Prostate gland (tissue), 2 donors: Measurements from ENCODE around the gene NBEA.

Experiments
- POLR2A ChIP-seq: fragments of 450-650 bp; IDR thresholded peaks from one replicate; pipeline ENCODE4 v1.6.1; 2016; ENCODE audit warnings: antibody characterized with exemption, mild to moderate bottlenecking
- POLR2AphosphoS5 ChIP-seq: sonication (generic); formaldehyde crosslinking; IDR thresholded peaks from one replicate; pipeline ENCODE4 v1.6.1; 2017; ENCODE audit warnings: antibody characterized with exemption
- TF ChIP-seq, protein P1 (sequence below), 4 experiments: fragments of 200-600 bp in 2 of 4; fragments of 450-650 bp in 2 of 4; sonication (generic) in 2 of 4; IDR thresholded peaks; 1 replicate in 3 of 4; 2 replicates in 1 of 4; pipeline ENCODE4 v1.5.1; 2016 to 2019; ENCODE audit warnings: antibody characterized with exemption in 4 of 4, mild to moderate bottlenecking in 2 of 4, moderate library complexity in 2 of 4

DNA sequence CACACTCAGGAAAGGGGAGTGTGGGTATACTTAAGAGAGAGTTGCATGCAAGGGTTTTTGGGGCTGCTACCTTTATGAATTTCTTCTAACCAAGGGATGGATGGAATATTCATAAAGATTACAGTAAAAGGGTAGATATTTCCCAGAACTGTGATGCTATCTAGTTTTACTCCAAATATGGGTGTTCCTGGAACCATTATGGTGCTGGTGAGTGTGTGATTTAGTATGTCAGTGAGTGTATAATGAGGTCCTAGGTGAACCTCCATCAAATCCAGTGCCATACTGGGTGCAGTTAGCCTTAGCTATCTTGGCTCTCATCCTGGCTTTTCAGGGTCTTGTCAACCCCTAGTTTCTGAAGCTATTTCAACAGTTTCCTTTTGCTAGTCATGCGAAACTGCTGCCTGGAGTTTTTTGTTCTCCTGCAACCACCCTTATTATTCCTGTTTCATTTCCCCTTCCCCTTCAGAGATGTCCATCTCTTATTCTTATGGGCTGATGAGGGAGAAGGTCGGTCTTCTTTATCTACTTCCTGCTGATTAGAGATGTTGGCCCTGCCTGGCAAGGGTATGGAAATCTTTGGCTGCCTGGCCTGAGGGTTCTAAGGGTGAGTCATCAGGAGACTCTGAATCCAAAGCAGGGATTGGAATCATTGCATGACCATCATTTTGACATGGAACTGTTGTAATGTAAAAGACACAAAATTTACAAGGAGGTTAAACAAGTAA lies 202.3 kb downstream of the NBEA start:
- TF ChIP-seq, protein P1, sequence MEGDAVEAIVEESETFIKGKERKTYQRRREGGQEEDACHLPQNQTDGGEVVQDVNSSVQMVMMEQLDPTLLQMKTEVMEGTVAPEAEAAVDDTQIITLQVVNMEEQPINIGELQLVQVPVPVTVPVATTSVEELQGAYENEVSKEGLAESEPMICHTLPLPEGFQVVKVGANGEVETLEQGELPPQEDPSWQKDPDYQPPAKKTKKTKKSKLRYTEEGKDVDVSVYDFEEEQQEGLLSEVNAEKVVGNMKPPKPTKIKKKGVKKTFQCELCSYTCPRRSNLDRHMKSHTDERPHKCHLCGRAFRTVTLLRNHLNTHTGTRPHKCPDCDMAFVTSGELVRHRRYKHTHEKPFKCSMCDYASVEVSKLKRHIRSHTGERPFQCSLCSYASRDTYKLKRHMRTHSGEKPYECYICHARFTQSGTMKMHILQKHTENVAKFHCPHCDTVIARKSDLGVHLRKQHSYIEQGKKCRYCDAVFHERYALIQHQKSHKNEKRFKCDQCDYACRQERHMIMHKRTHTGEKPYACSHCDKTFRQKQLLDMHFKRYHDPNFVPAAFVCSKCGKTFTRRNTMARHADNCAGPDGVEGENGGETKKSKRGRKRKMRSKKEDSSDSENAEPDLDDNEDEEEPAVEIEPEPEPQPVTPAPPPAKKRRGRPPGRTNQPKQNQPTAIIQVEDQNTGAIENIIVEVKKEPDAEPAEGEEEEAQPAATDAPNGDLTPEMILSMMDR (IDR thresholded peaks at IDR 0.05): no peak
- TF ChIP-seq POLR2A: no peak
- TF ChIP-seq POLR2AphosphoS5: no peak
